Measurements from ENCODE around the gene PROK1. TPM values are rescaled to one million over a fixed set of nuclear protein-coding genes. Genes with fewer than 3 reads are reported as not detected.

Gene PROK1
- total and polyA plus RNA-seq, 8 donors = 1.5 TPM; not detected in 7

DNA sequence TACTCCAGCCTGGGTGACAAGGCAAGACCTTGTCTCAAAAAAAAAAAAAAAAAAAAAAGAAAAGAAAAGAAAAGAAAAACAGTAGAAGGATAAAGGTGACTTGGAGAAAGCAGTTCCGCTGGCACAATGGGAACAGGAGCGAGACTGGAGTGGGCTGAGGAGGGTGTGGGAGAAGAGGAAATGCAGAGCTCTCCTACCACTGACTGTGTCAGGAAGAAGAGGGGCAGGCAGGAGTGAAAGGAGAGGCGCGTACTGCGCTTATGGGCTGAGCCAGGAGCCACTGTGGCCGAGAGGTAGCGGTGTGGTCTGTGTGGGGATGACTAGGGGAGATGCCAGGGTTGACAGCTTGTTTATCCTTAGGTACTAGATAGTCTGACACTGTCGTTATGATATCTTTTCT, 6.4 kb upstream of the PROK1 start:
- no peak overlapping the region for H3K27ac ChIP-seq
- H3K36me3 ChIP-seq = no peaks in the 10 kb centered on the region
- DNase-seq = no peak
- intact Hi-C loops (cut with DNase I; ENCODE audit: low total_unique reads) = no loop called here
- peaks cover 0 to 11% (median 9%) of the 10 kb centered on the region in 3 donors for H3K27me3 ChIP-seq
- H3K9me3 ChIP-seq = no peaks in the 10 kb centered on the region
- H3K4me1 ChIP-seq = peaks cover 0 to 19% (median 8%) of the 10 kb centered on the region in 4 donors
- 69 to 90% (median 81%) methylated on average over 8 of the region's 8 CpGs for WGBS, 5 donors
- H3K4me3 ChIP-seq = no peak overlapping the region
- TF ChIP-seq POLR2A (IDR thresholded peaks at IDR 0.05) (no peak), POLR2AphosphoS5 (IDR thresholded peaks at IDR 0.05) (no peak), EP300 (IDR thresholded peaks at IDR 0.05) (no peak)
- TF ChIP-seq, protein P1, sequence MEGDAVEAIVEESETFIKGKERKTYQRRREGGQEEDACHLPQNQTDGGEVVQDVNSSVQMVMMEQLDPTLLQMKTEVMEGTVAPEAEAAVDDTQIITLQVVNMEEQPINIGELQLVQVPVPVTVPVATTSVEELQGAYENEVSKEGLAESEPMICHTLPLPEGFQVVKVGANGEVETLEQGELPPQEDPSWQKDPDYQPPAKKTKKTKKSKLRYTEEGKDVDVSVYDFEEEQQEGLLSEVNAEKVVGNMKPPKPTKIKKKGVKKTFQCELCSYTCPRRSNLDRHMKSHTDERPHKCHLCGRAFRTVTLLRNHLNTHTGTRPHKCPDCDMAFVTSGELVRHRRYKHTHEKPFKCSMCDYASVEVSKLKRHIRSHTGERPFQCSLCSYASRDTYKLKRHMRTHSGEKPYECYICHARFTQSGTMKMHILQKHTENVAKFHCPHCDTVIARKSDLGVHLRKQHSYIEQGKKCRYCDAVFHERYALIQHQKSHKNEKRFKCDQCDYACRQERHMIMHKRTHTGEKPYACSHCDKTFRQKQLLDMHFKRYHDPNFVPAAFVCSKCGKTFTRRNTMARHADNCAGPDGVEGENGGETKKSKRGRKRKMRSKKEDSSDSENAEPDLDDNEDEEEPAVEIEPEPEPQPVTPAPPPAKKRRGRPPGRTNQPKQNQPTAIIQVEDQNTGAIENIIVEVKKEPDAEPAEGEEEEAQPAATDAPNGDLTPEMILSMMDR (IDR thresholded peaks at IDR 0.05) = no peak

DNA sequence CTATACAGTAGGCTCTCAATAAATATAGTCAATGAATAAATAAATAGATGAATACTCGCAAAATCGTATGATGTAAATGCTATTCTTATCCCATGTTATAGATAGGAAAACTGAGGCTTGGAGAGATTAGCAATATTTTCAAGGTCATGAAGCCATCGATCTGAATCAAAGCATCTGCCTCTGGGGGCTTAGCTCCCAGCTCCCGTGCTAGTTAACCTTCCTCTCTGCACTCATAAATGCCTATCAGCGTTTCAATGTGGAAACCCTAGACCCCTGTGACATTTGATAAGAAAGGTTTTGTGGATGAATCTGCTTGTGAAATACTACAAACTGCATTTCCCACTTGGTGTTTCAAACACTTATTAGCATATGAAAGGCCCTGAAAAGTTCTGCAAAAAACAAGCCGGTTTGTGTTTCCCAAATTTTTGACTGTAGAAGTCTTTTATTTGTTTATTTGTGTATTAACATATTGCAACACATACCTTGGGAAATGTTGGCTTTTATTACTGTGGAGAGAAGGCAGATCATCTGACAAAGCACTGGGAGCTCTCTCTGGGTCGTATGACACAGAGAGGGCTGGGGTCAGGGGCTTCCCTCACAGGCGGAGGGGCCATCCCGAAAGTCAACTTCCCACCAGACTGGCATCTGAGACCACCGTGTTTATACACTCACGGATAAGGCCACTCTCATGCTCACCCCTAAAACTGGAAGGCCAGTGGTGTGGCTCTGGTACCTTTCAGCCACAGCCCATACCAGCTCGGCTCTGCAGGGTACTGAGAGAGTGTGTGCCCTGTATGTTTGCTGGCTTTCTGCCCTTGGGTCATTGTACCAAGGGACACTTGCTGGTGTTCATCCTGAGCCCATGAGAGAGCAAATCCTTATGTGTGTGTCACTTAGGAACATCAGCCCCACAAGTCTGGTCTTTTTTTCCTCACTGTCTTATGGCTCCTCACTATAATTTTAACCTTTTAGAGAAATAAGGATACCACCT, 993 bp upstream of the PROK1 start:
- Histone ChIP-seq H3K27me3 (peaks cover 0 to 54% (median 15%) of the 10 kb centered on the region in 3 donors), H3K4me3 (no peak overlapping the region), H3K36me3 (no peaks in the 10 kb centered on the region), H3K9me3 (no peaks in the 10 kb centered on the region), H3K4me1 (no peaks in the 10 kb centered on the region), H3K27ac (no peak overlapping the region)
- intact Hi-C loops (cut with DNase I; ENCODE audit: low total_unique reads) = no loop called here
- TF ChIP-seq EP300 (IDR thresholded peaks at IDR 0.05) = no peak
- TF ChIP-seq, protein P1 (IDR thresholded peaks at IDR 0.05) = no peak
- no peak for TF ChIP-seq POLR2AphosphoS5 (IDR thresholded peaks at IDR 0.05)
- no peak for TF ChIP-seq POLR2A (IDR thresholded peaks at IDR 0.05)
- WGBS, 5 donors = 44 to 59% (median 46%) methylated on average over 9 to 12 of the region's 12 CpGs
- no peak for DNase-seq

DNA sequence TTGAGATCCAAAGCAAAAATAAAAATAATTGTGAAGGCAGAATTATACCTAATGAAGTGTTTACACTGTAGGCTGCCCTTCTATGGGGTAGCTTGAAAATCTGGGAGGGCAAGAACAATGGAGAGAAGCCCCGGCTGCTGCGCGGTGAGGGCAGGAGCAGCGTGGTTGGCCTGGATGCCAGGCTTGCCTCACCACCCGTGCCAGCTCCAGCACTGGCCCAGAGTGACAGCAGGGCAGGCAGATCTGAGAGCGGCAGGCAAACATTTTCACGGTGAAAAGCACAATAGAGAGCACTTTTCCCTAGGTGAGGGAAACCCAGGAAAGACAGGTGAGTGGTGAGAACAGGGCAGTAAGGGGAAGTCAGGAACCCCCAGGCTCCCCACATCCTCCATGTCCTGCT, 1.4 kb downstream of the PROK1 start:
- H3K36me3 ChIP-seq = no peaks in the 10 kb centered on the region
- intact Hi-C loops (cut with DNase I; ENCODE audit: low total_unique reads) = no loop called here
- no peak overlapping the region for H3K27ac ChIP-seq
- H3K4me1 ChIP-seq = no peaks in the 10 kb centered on the region
- H3K9me3 ChIP-seq = no peaks in the 10 kb centered on the region
- DNase-seq = no peak
- H3K27me3 ChIP-seq = peaks cover 0 to 54% (median 15%) of the 10 kb centered on the region in 3 donors
- TF ChIP-seq, protein P1 (IDR thresholded peaks at IDR 0.05) = no peak
- TF ChIP-seq EP300 (IDR thresholded peaks at IDR 0.05) (no peak), POLR2AphosphoS5 (IDR thresholded peaks at IDR 0.05) (no peak), POLR2A (IDR thresholded peaks at IDR 0.05) (no peak)
- 32 to 56% (median 42%) methylated on average over 7 of the region's 7 CpGs for WGBS, 5 donors
- H3K4me3 ChIP-seq = no peak overlapping the region

DNA sequence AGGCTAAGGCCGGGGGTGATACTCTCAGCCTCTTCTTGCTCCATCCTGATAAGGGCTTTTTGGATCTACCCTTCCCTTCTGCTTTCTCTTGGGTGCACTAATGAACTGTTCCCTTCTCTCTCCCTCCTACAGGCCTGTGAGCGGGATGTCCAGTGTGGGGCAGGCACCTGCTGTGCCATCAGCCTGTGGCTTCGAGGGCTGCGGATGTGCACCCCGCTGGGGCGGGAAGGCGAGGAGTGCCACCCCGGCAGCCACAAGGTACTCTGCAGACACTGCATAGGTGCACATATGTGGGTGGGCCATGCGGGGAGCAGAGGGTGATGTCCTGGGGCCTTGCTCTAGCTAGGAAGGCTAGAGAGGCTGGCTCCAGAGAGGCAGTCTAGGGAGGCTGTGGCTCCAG, 2.9 kb downstream of the PROK1 start:
- intact Hi-C loops (cut with DNase I; ENCODE audit: low total_unique reads) = no loop called here
- no peak overlapping the region for H3K27ac ChIP-seq
- H3K9me3 ChIP-seq = no peaks in the 10 kb centered on the region

More for the DNA sequence above, 2.9 kb downstream of the PROK1 start:
- TF ChIP-seq, protein P1 (IDR thresholded peaks at IDR 0.05) = no peak
- TF ChIP-seq EP300 (IDR thresholded peaks at IDR 0.05) (no peak), POLR2A (IDR thresholded peaks at IDR 0.05) (no peak), POLR2AphosphoS5 (IDR thresholded peaks at IDR 0.05) (no peak)
- Histone ChIP-seq H3K4me3 (no peak overlapping the region), H3K36me3 (no peaks in the 10 kb centered on the region), H3K4me1 (no peaks in the 10 kb centered on the region), H3K27me3 (peaks cover 0 to 50% (median 14%) of the 10 kb centered on the region in 3 donors)
- 88 to 98% (median 93%) methylated on average over 7 to 9 of the region's 9 CpGs for WGBS, 5 donors
- no peak for DNase-seq
